ENCODE data around the gene MYO1H.
A peak's percentile ranks its signal among the peaks of the same experiment; 100 is the strongest.

Gene MYO1H

GRCh38 chr12:109377139-109377685 is 29.5 kb downstream of the MYO1H start:
- Histone ChIP-seq H4K5ac (ENCODE audit: low read length) (no peak overlapping the region), H3K56ac (ENCODE audit: low read length) (no peak overlapping the region), H3K4ac (ENCODE audit: low read depth, low read length) (no peak overlapping the region), H3K23ac (ENCODE audit: low read length) (no peak overlapping the region), H3K9ac (ENCODE audit: low read length) (no peak overlapping the region), H4K8ac (ENCODE audit: low read depth, low read length) (no peak overlapping the region), H3K27ac (ENCODE audit: low read depth, low read length) (no peak overlapping the region), H3K4me3 (ENCODE audit: low read length) (no peak overlapping the region), H3K4me1 (ENCODE audit: control insufficient read depth, low read depth, low read length) (no peaks in the 10 kb centered on the region), H3K27me3 (ENCODE audit: insufficient read depth, low read length, poor library complexity) (no peaks in the 10 kb centered on the region), H3K79me1 (ENCODE audit: low read length) (no peaks in the 10 kb centered on the region), H3K18ac (ENCODE audit: low read length) (no peak overlapping the region), H3K79me2 (ENCODE audit: control insufficient read depth, insufficient read depth, low read length) (no peaks in the 10 kb centered on the region), H2AK5ac (ENCODE audit: low read length) (no peak overlapping the region), H3K4me2 (ENCODE audit: low read length) (no peak overlapping the region), H2BK15ac (replicated peaks; ENCODE audit: low read depth) (no peak overlapping the region), H3K36me3 (ENCODE audit: control insufficient read depth, insufficient read depth, low read length) (no peaks in the 10 kb centered on the region), H2BK120ac (ENCODE audit: low read depth, low read length) (no peak overlapping the region), H2BK5ac (ENCODE audit: low read length) (no peak overlapping the region)
- peak; percentile 52 for DNase-seq
- no CpG with 5 or more reads among the region's 2 CpGs for WGBS (ENCODE audit: extremely low coverage, insufficient coverage, low lambda C conversion rate)

DNA sequence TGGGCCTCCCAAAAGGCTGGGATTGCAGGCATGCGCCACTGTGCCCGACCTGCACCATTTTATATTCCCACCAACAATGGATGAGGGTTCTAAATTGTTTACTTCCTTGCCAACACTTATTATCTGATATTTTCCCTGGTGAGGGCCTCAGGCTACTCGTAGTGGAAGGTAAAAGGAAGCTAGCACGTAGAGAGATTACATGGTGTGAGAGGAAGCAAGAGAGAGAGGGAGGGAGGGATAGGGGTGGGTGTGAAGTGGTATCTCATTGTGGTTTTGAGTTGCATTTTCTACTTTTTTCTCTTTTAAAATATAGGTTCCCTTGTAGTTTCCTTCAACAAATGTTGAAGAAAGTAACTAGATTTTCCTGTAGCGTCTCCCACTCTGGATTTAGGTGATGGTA is 30.9 kb downstream of the MYO1H start:
- no peaks in the 10 kb centered on the region for H3K4me1 ChIP-seq (ENCODE audit: control insufficient read depth, low read depth, low read length)
- peak; percentile 49 for DNase-seq
- no peak overlapping the region for H2BK120ac ChIP-seq (ENCODE audit: low read depth, low read length)
- no peak overlapping the region for H3K56ac ChIP-seq (ENCODE audit: low read length)
- no peak overlapping the region for H3K4ac ChIP-seq (ENCODE audit: low read depth, low read length)
- no peak overlapping the region for H2BK5ac ChIP-seq (ENCODE audit: low read length)
- H3K79me1 ChIP-seq (ENCODE audit: low read length): no peaks in the 10 kb centered on the region
- no CpG with 5 or more reads among the region's 5 CpGs for WGBS (ENCODE audit: extremely low coverage, insufficient coverage, low lambda C conversion rate)
- no peak overlapping the region for H3K4me3 ChIP-seq (ENCODE audit: low read length)
- no peak overlapping the region for H2BK15ac ChIP-seq (replicated peaks; ENCODE audit: low read depth)
- H3K18ac ChIP-seq (ENCODE audit: low read length): no peak overlapping the region
- no peak overlapping the region for H3K23ac ChIP-seq (ENCODE audit: low read length)
- no peak overlapping the region for H4K8ac ChIP-seq (ENCODE audit: low read depth, low read length)
- no peak overlapping the region for H3K27ac ChIP-seq (ENCODE audit: low read depth, low read length)
- H3K36me3 ChIP-seq (ENCODE audit: control insufficient read depth, insufficient read depth, low read length): no peaks in the 10 kb centered on the region
- no peaks in the 10 kb centered on the region for H3K79me2 ChIP-seq (ENCODE audit: control insufficient read depth, insufficient read depth, low read length)
- no peaks in the 10 kb centered on the region for H3K27me3 ChIP-seq (ENCODE audit: insufficient read depth, low read length, poor library complexity)
- no peak overlapping the region for H3K9ac ChIP-seq (ENCODE audit: low read length)
- no peak overlapping the region for H4K5ac ChIP-seq (ENCODE audit: low read length)
- H3K4me2 ChIP-seq (ENCODE audit: low read length): no peak overlapping the region
- no peak overlapping the region for H2AK5ac ChIP-seq (ENCODE audit: low read length)

DNA sequence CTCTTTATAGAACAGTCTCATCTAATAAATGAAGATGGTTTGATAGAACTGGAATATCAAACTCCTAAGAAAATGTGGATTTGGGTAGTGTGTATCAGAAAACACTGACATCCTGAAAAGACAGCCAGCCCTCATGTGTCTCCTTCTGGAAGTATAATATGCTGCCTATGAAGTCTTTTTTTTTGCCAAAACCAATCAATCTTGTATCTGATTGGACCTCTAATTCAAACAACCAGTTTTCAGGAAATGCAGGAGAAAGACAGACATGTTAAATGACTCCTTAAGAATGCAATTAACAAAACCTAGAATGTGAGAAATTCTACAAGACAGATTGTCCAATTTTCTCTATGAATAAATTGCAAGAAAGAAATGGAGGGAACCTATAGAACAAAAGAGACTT is 34.3 kb downstream of the MYO1H start:
- H3K27ac ChIP-seq (ENCODE audit: low read depth, low read length): no peak overlapping the region

DNA sequence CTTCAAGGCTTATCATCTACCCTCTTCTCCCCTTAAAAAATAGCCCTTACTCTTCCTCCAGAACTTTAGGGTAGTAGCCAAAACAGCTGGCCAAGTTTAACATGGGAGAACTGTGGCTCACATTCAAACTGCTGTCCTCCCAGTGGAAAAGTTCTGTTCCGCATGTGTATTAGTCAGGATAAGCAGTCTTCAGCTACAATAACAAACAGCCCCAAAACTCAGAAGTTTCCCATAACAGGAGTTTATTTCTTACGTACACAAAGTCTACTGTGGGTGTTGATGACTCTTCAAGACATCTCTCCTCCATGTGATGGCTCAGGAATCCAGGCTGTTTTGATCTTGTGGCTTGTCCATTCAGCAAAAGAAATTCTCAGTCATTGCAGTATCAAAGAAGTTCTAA is 35.5 kb downstream of the MYO1H start:
- Histone ChIP-seq H4K8ac (ENCODE audit: low read depth, low read length) (no peak overlapping the region), H3K79me2 (ENCODE audit: control insufficient read depth, insufficient read depth, low read length) (no peaks in the 10 kb centered on the region), H3K27ac (ENCODE audit: low read depth, low read length) (no peak overlapping the region), H3K4ac (ENCODE audit: low read depth, low read length) (no peak overlapping the region), H3K9ac (ENCODE audit: low read length) (no peak overlapping the region), H4K5ac (ENCODE audit: low read length) (no peak overlapping the region), H2BK15ac (replicated peaks; ENCODE audit: low read depth) (no peak overlapping the region), H3K18ac (ENCODE audit: low read length) (no peak overlapping the region), H3K27me3 (ENCODE audit: insufficient read depth, low read length, poor library complexity) (no peaks in the 10 kb centered on the region), H3K56ac (ENCODE audit: low read length) (no peak overlapping the region), H3K4me3 (ENCODE audit: low read length) (no peak overlapping the region), H3K4me1 (ENCODE audit: control insufficient read depth, low read depth, low read length) (no peaks in the 10 kb centered on the region), H3K36me3 (ENCODE audit: control insufficient read depth, insufficient read depth, low read length) (no peaks in the 10 kb centered on the region), H3K4me2 (ENCODE audit: low read length) (no peak overlapping the region), H2AK5ac (ENCODE audit: low read length) (no peak overlapping the region), H3K79me1 (ENCODE audit: low read length) (no peaks in the 10 kb centered on the region), H3K23ac (ENCODE audit: low read length) (no peak overlapping the region), H2BK120ac (ENCODE audit: low read depth, low read length) (no peak overlapping the region), H2BK5ac (ENCODE audit: low read length) (no peak overlapping the region)
- no CpG with 5 or more reads among the region's 2 CpGs for WGBS (ENCODE audit: extremely low coverage, insufficient coverage, low lambda C conversion rate)
- DNase-seq: no peak

More for the DNA sequence above, 34.3 kb downstream of the MYO1H start:
- Histone ChIP-seq H3K79me2 (ENCODE audit: control insufficient read depth, insufficient read depth, low read length) (no peaks in the 10 kb centered on the region), H2BK120ac (ENCODE audit: low read depth, low read length) (no peak overlapping the region), H3K9ac (ENCODE audit: low read length) (no peak overlapping the region), H3K4me1 (ENCODE audit: control insufficient read depth, low read depth, low read length) (no peaks in the 10 kb centered on the region), H2AK5ac (ENCODE audit: low read length) (no peak overlapping the region), H3K23ac (ENCODE audit: low read length) (no peak overlapping the region), H2BK5ac (ENCODE audit: low read length) (no peak overlapping the region), H3K36me3 (ENCODE audit: control insufficient read depth, insufficient read depth, low read length) (no peaks in the 10 kb centered on the region), H4K8ac (ENCODE audit: low read depth, low read length) (no peak overlapping the region), H3K4me2 (ENCODE audit: low read length) (no peak overlapping the region), H3K56ac (ENCODE audit: low read length) (no peak overlapping the region), H2BK15ac (replicated peaks; ENCODE audit: low read depth) (no peak overlapping the region), H3K18ac (ENCODE audit: low read length) (no peak overlapping the region), H3K4me3 (ENCODE audit: low read length) (no peak overlapping the region), H3K27me3 (ENCODE audit: insufficient read depth, low read length, poor library complexity) (no peaks in the 10 kb centered on the region), H4K5ac (ENCODE audit: low read length) (no peak overlapping the region), H3K79me1 (ENCODE audit: low read length) (no peaks in the 10 kb centered on the region), H3K4ac (ENCODE audit: low read depth, low read length) (no peak overlapping the region)
- DNase-seq: no peak

DNA sequence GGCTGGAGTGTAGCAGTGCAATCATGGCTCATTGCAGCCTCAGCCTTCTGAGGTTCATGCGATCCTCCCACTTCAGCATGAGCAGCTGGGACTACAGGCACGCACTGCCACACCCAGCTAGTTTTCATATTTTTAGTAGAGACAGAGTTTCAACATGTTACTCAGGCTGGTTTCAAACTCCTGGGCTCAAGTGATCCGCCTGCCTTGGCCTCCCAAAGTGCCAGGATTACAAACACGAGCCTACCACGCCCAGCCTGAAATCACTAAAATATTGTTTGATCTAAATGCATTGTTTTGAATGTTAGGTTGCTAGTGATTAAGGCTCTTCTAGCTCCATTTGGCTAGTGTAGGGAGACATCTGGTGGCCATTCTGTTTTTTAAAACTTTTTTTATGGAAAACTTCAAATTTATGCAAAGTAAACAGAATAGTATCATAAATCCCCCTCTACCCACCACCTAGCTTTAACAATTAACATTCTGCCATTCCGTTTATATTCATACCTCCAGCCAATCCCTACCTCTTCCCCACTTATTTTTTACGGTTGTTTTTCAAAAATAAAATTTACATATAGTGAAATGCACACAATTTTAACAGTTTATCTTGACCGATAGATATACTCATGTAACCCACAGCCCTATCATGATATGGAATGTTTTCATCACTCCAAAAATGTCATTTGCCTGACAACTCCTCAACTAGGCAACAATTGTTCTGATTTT is 37.8 kb downstream of the MYO1H start:
- H3K23ac ChIP-seq (ENCODE audit: low read length): no peak overlapping the region
- no peak overlapping the region for H2AK5ac ChIP-seq (ENCODE audit: low read length)
- no peak overlapping the region for H3K4me3 ChIP-seq (ENCODE audit: low read length)
- no peak overlapping the region for H3K9ac ChIP-seq (ENCODE audit: low read length)
- no CpG with 5 or more reads among the region's 8 CpGs for WGBS (ENCODE audit: extremely low coverage, insufficient coverage, low lambda C conversion rate)
- no peak overlapping the region for H2BK15ac ChIP-seq (replicated peaks; ENCODE audit: low read depth)
- H3K4me1 ChIP-seq (ENCODE audit: control insufficient read depth, low read depth, low read length): no peaks in the 10 kb centered on the region
- no peak overlapping the region for H3K4me2 ChIP-seq (ENCODE audit: low read length)
- no peaks in the 10 kb centered on the region for H3K79me2 ChIP-seq (ENCODE audit: control insufficient read depth, insufficient read depth, low read length)
- H4K5ac ChIP-seq (ENCODE audit: low read length): no peak overlapping the region
- no peak overlapping the region for H3K56ac ChIP-seq (ENCODE audit: low read length)
- H4K8ac ChIP-seq (ENCODE audit: low read depth, low read length): no peak overlapping the region
- H3K27me3 ChIP-seq (ENCODE audit: insufficient read depth, low read length, poor library complexity): no peaks in the 10 kb centered on the region
- no peak overlapping the region for H2BK5ac ChIP-seq (ENCODE audit: low read length)
- H3K4ac ChIP-seq (ENCODE audit: low read depth, low read length): no peak overlapping the region
- H3K36me3 ChIP-seq (ENCODE audit: control insufficient read depth, insufficient read depth, low read length): no peaks in the 10 kb centered on the region
- no peak overlapping the region for H2BK120ac ChIP-seq (ENCODE audit: low read depth, low read length)
- no peak overlapping the region for H3K18ac ChIP-seq (ENCODE audit: low read length)
- no peak overlapping the region for H3K27ac ChIP-seq (ENCODE audit: low read depth, low read length)
- no peaks in the 10 kb centered on the region for H3K79me1 ChIP-seq (ENCODE audit: low read length)
- DNase-seq: peak; percentile 34

- no peak overlapping the region for H4K8ac ChIP-seq (ENCODE audit: low read depth, low read length)
- no peak overlapping the region for H2BK15ac ChIP-seq (replicated peaks; ENCODE audit: low read depth)
- WGBS (ENCODE audit: extremely low coverage, insufficient coverage, low lambda C conversion rate): no CpG with 5 or more reads among the region's 5 CpGs
- H2AK5ac ChIP-seq (ENCODE audit: low read length): no peak overlapping the region
- no peak overlapping the region for H3K56ac ChIP-seq (ENCODE audit: low read length)
- no peak overlapping the region for H3K27ac ChIP-seq (ENCODE audit: low read depth, low read length)
- H2BK5ac ChIP-seq (ENCODE audit: low read length): no peak overlapping the region
- H3K23ac ChIP-seq (ENCODE audit: low read length): no peak overlapping the region
- no peaks in the 10 kb centered on the region for H3K4me1 ChIP-seq (ENCODE audit: control insufficient read depth, low read depth, low read length)
- no peaks in the 10 kb centered on the region for H3K27me3 ChIP-seq (ENCODE audit: insufficient read depth, low read length, poor library complexity)
- no peaks in the 10 kb centered on the region for H3K79me2 ChIP-seq (ENCODE audit: control insufficient read depth, insufficient read depth, low read length)
- no peak overlapping the region for H3K4me3 ChIP-seq (ENCODE audit: low read length)
- H3K9ac ChIP-seq (ENCODE audit: low read length): no peak overlapping the region
- H4K5ac ChIP-seq (ENCODE audit: low read length): no peak overlapping the region
- no peaks in the 10 kb centered on the region for H3K79me1 ChIP-seq (ENCODE audit: low read length)
- H3K18ac ChIP-seq (ENCODE audit: low read length): no peak overlapping the region
- H3K4me2 ChIP-seq (ENCODE audit: low read length): no peak overlapping the region
- H2BK120ac ChIP-seq (ENCODE audit: low read depth, low read length): no peak overlapping the region
- no peak for DNase-seq
- H3K4ac ChIP-seq (ENCODE audit: low read depth, low read length): no peak overlapping the region
- H3K36me3 ChIP-seq (ENCODE audit: control insufficient read depth, insufficient read depth, low read length): no peaks in the 10 kb centered on the region
These were observed 38.3 kb downstream of the MYO1H start for GRCh38 chr12:109386059-109386433.

Data from mesendoderm (in vitro differentiated cells).